WI38 (cell line): ENCODE data around the gene IGFBP3.
A peak's percentile ranks its signal among the peaks of the same experiment; 100 is the strongest.

ENCODE experiments used
- H3K4me3 ChIP-seq: 2 replicates; pipeline ENCODE4 v1.5.1; 2011; ENCODE audit warnings: low read depth, mild to moderate bottlenecking, control low read depth, low read length
- TF ChIP-seq, protein P1 (sequence below): IDR thresholded peaks from 2 replicates; pipeline ENCODE4 v1.5.1; 2012; ENCODE audit warnings: low read depth, mild to moderate bottlenecking, control low read depth, low read length

The IGFBP3 gene

DNA sequence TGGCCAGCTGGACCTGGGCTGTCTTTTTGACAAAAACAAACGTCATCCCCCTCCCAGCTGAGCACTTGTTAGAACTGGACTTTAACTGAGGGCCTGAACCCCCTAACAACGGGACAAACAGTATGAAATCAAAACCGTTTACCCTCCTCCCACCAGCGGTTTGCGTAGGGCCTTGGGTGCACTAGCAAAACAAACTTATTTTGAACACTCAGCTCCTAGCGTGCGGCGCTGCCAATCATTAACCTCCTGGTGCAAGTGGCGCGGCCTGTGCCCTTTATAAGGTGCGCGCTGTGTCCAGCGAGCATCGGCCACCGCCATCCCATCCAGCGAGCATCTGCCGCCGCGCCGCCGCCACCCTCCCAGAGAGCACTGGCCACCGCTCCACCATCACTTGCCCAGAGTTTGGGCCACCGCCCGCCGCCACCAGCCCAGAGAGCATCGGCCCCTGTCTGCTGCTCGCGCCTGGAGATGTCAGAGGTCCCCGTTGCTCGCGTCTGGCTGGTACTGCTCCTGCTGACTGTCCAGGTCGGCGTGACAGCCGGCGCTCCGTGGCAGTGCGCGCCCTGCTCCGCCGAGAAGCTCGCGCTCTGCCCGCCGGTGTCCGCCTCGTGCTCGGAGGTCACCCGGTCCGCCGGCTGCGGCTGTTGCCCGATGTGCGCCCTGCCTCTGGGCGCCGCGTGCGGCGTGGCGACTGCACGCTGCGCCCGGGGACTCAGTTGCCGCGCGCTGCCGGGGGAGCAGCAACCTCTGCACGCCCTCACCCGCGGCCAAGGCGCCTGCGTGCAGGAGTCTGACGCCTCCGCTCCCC, 32.7 kb downstream of the IGFBP3 start, which contains the start of gene IGFBP1:
Gene IGFBP1 (plus strand): TSS at position 304 of the 808 bp plus-strand sequence. CDS start 165 bp downstream, at position 469.
- H3K4me3 ChIP-seq: peak within 1 kb of the TSS; percentile 49
- TF ChIP-seq, protein P1, sequence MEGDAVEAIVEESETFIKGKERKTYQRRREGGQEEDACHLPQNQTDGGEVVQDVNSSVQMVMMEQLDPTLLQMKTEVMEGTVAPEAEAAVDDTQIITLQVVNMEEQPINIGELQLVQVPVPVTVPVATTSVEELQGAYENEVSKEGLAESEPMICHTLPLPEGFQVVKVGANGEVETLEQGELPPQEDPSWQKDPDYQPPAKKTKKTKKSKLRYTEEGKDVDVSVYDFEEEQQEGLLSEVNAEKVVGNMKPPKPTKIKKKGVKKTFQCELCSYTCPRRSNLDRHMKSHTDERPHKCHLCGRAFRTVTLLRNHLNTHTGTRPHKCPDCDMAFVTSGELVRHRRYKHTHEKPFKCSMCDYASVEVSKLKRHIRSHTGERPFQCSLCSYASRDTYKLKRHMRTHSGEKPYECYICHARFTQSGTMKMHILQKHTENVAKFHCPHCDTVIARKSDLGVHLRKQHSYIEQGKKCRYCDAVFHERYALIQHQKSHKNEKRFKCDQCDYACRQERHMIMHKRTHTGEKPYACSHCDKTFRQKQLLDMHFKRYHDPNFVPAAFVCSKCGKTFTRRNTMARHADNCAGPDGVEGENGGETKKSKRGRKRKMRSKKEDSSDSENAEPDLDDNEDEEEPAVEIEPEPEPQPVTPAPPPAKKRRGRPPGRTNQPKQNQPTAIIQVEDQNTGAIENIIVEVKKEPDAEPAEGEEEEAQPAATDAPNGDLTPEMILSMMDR: no peak

DNA sequence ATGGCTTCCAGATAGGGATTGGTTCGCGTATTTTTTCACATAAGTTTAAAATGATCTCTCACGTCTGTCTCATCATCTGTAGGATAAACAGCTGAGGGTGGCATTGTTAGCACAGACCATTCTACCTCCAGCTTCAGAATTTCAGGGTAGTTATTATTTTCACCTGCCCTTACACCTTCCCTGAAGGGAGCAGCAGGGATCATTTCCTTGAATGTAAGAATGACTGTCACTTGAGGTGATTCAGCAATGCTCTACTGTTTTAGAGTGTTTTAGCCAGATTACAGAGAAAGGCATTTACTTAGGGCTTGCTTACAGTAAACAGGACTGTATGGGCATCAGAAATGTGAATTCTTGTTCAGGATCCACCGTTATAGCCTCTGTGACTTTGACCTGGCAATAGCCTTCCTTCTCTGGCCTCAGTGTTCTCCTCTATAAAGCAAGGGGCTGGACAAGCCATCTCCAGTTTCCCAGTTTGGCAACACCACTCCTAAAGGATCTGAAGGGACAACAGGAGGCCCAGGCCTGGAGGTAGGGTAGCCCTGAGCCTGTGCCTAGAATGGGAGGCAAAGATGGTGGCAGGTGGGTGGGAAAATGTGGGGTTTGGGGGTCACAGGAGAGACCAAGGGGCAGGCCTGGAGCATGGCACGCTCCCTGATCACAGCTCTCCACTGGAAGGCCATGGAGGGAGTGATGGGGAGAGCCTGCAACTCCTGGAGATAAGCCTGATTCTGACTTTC, 34.0 kb downstream of the IGFBP3 start:
- TF ChIP-seq, protein P1: no peak
- H3K4me3 ChIP-seq: no peak overlapping the region

DNA sequence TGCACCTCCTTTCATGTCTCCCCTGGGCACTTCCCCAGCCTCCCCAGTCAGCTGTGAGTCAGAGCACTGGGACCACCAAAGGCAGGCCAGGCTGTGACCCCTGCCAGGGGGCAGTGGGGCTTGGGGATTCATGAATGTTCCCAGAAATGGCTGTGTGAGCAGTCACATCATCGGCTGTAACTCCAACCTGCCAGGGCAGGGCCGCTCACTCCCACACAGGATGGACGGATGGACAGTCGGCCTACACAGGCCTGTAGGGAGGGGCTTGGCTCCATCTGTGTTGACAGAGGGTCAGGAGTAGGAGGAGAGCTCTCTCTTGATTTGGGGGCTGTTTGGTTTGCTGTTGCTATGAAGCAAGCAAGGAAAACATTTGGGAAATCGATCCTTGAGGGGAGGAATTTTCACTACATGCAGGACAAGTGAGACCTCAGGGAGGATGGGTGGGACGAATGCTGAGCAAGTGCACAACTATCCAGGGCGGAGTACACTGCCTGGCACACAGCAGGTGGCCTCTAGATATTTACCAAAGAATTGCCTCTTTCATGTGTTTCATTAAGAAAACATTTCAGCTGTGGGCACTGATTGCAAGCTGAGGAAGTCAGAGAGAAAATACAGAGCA, 35.7 kb downstream of the IGFBP3 start:
- TF ChIP-seq, protein P1: no peak
- no peak overlapping the region for H3K4me3 ChIP-seq

DNA sequence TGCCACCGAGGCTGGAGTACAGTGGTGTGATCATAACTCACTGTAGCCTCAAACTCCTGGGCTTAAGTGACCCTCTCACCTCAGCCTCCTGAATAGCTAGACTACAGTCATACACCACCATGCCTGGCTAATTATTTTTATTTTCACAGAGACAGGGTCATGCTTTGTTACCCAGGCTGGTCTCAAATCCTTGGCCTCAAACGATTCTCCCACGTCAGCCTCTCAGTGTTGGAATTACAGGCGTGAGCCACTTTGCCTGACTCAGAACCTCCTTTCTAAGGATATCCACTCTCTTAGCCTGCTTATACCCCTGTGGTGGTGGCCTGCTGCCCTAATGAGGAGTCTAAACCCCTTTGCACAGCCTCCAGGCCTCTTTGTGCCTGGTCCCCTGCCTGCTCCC, 36.9 kb downstream of the IGFBP3 start:
- TF ChIP-seq, protein P1: no peak
- no peak overlapping the region for H3K4me3 ChIP-seq

DNA sequence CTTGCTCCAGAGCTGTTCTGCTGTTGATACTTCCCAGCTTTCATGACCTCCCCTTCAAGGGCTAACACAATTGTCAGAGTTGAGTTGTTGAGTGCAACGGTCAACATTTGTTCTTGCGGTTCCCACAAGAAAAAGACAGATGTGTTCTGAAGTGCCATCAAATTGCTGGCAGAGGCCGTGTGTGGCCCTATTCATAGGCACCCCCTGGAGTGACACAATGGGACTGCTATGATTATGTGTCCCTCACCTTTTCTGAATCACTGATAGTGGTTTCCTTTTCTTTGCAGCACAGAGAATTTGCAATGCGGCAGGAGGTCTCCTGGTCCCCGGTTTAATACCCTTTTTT, 38.6 kb downstream of the IGFBP3 start:
- no peak overlapping the region for H3K4me3 ChIP-seq
- TF ChIP-seq, protein P1: no peak

DNA sequence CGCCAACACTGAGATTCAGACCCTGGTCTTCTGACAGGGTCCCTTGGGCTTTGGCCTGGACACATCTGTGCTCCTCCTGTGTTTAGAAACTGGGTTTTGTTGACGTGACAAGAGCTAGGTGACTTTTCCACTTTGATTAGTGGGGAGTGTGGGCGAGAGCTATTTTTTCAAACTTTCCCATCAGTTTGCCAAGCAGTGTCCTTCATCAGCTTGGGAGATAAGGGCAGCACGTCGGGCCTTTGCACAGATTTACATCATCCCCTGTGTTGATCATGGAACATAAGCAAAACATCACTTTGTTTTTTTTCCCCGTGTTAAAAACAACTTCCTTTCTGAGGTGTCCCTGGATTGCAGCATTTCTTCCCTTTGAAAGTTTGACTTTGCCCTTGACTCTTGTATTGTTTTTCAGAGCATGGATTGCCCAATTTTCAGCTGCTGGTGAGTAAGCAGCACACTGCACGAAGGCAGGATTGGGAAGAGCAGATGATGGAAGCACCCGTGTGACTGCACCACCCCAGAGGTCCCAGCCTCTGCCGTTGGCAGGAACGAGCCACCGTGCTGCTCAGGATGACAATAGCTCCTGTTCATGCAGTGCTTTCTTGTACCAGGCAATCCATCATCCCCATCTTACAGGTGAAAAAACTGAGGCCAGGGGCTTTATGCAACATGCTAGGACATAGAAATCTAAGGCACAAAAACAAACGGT, 39.2 kb downstream of the IGFBP3 start:
- TF ChIP-seq, protein P1: no peak

More for the DNA sequence above, 39.2 kb downstream of the IGFBP3 start:
- H3K4me3 ChIP-seq: no peak overlapping the region
